Caco-2 (cell line): ENCODE data around the gene GALNTL6. TPM values are rescaled to one million over a fixed set of nuclear protein-coding genes. Genes with fewer than 3 reads are reported as not detected.
A peak's percentile ranks its signal among the peaks of the same experiment; 100 is the strongest.

Experiments used
- BruUV-seq: library from RNA; stranded (reverse); fragments of 400-500 nt; replicated peaks from 2 replicates; lab custom pipeline; 2021; lab: Mats Ljungman, UMichigan
- CTCF ChIA-PET: fragments of 300-600 bp; sonication (Branson Sonifier 250); formaldehyde crosslinking; loops from one replicate; lab custom pipeline; 2022; ENCODE audit warnings: antibody characterized with exemption; lab: Charles Lee
- POLR2A ChIA-PET: fragments of 300-600 bp; sonication (Branson Sonifier 250); formaldehyde crosslinking; loops from one replicate; lab custom pipeline; 2022; ENCODE audit warnings: antibody characterized with exemption; lab: Charles Lee
- DNase-seq, 2 experiments: peaks; one replicate each; pipeline versions ENCODE4 v3.0.0 to v3.0.0-alpha.2; 2020 to 2022
- H3K27me3 ChIP-seq: replicated peaks from 2 replicates; pipeline ENCODE4 v1.6.0; 2011; ENCODE audit warnings: low read length; ENCODE audit not compliant: control insufficient read depth, insufficient read depth
- H3K36me3 ChIP-seq: 2 replicates; pipeline ENCODE4 v1.5.1; 2011; ENCODE audit warnings: low read length; ENCODE audit not compliant: control insufficient read depth, insufficient read depth
- H3K4me1 ChIP-seq: fragments of 250-450 bp; sonication (Bioruptor Pico); 2 replicates; pipeline ENCODE4 v1.5.1; 2020; ENCODE audit warnings: mild to moderate bottlenecking
- H3K4me3 ChIP-seq: 2 replicates; pipeline ENCODE4 v1.5.1; 2011; ENCODE audit warnings: low read depth, mild to moderate bottlenecking, control low read depth, low read length
- H3K9me3 ChIP-seq: fragments of 250-450 bp; sonication (Bioruptor Pico); 2 replicates; pipeline ENCODE4 v1.5.1; 2020; ENCODE audit warnings: mild to moderate bottlenecking, moderate library complexity
- H3K27ac Mint-ChIP-seq: one replicate; pipeline ENCODE4 v1.8.0; 2022; ENCODE audit warnings: mixed read lengths; ENCODE audit not compliant: unreplicated experiment
- H3K27me3 Mint-ChIP-seq: one replicate; pipeline ENCODE4 v1.8.0; 2022; ENCODE audit warnings: mixed read lengths; ENCODE audit not compliant: insufficient read depth, unreplicated experiment
- H3K36me3 Mint-ChIP-seq: one replicate; pipeline ENCODE4 v1.8.0; 2022; ENCODE audit warnings: mild to moderate bottlenecking, mixed read lengths; ENCODE audit not compliant: insufficient read depth, unreplicated experiment
- H3K4me1 Mint-ChIP-seq: one replicate; pipeline ENCODE4 v1.8.0; 2022; ENCODE audit warnings: low read depth, mixed read lengths; ENCODE audit not compliant: unreplicated experiment
- H3K4me3 Mint-ChIP-seq: one replicate; pipeline ENCODE4 v1.8.0; 2022; ENCODE audit warnings: mild to moderate bottlenecking, moderate library complexity, mixed read lengths; ENCODE audit not compliant: unreplicated experiment
- H3K9me3 Mint-ChIP-seq: one replicate; pipeline ENCODE4 v1.8.0; 2022; ENCODE audit warnings: mixed read lengths; ENCODE audit not compliant: unreplicated experiment
- intact Hi-C: fragments of 100-400 bp; cut with micrococcal nuclease; formaldehyde crosslinking; loops from one replicate; pipeline ENCODE4 v1.10.0; 2022; ENCODE audit not compliant: unreplicated experiment
- total RNA-seq: library from RNA; stranded (reverse); gene quantifications from 2 replicates; pipeline ENCODE4 v1.2.3, GENCODE V29; 2022
- TF ChIP-seq, protein P1 (sequence below), 2 experiments: fragments of 200-600 bp in 1 of 2; IDR thresholded peaks; 1 replicate in 1 of 2; 2 replicates in 1 of 2; pipeline versions ENCODE4 v1.5.1 to v1.8.0; 2011 to 2022; ENCODE audit warnings: antibody characterized with exemption in 1 of 2, control low read depth in 1 of 2, inconsistent platforms in 1 of 2, low read depth in 1 of 2, low read length in 1 of 2, mild to moderate bottlenecking in 1 of 2, moderate library complexity in 1 of 2; ENCODE audit not compliant: insufficient read depth in 1 of 2, severe bottlenecking in 1 of 2, unreplicated experiment in 1 of 2

Gene GALNTL6
- total RNA-seq, 1 experiment from 2014 or later = not detected

DNA sequence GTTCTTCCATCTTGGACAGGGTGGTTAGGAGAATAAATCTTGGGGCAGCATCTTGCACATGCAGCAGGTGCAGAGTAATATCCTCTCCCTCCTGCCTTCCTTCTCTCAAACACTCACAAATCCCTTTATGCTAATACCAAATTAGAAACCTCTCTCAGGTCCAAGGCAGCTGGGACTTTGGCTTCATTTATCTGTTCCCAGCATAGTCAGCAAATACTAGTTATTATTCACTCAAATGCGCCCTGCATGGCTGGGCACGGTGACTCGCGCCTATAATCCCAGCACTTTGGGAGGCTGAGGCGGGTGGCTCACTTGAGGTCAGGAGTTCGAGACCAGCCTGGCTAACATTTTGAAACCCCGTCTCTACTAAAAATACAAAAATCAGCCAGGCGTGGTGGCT, 1199.4 kb downstream of the GALNTL6 start:
- no TSS peak for BruUV-seq
- H3K9me3 ChIP-seq = no peaks in the 10 kb centered on the region
- no peak for DNase-seq
- Mint-ChIP-seq H3K4me1 (no peaks in the 10 kb centered on the region), H3K27me3 (no peaks in the 10 kb centered on the region), H3K27ac (no peak overlapping the region), H3K4me3 (no peak overlapping the region), H3K9me3 (no peaks in the 10 kb centered on the region), H3K36me3 (no peaks in the 10 kb centered on the region)
- no peaks in the 10 kb centered on the region for H3K4me1 ChIP-seq
- H3K27me3 ChIP-seq = no peaks in the 10 kb centered on the region
- ChIA-PET CTCF (interaction anchor here (1.0 to 2.0 kb wide), 3 partner anchors 245 to 594 kb away, joined by 3 to 27 read pairs (median 25); no protein-coding TSS in a partner anchor), POLR2A (no interaction called here)
- intact Hi-C loops = loop anchor here (1.0 to 10.0 kb wide), 5 partner anchors 160 to 482 kb away; no protein-coding TSS in a partner anchor
- TF ChIP-seq, protein P1, sequence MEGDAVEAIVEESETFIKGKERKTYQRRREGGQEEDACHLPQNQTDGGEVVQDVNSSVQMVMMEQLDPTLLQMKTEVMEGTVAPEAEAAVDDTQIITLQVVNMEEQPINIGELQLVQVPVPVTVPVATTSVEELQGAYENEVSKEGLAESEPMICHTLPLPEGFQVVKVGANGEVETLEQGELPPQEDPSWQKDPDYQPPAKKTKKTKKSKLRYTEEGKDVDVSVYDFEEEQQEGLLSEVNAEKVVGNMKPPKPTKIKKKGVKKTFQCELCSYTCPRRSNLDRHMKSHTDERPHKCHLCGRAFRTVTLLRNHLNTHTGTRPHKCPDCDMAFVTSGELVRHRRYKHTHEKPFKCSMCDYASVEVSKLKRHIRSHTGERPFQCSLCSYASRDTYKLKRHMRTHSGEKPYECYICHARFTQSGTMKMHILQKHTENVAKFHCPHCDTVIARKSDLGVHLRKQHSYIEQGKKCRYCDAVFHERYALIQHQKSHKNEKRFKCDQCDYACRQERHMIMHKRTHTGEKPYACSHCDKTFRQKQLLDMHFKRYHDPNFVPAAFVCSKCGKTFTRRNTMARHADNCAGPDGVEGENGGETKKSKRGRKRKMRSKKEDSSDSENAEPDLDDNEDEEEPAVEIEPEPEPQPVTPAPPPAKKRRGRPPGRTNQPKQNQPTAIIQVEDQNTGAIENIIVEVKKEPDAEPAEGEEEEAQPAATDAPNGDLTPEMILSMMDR (IDR thresholded peaks at IDR 0.05; ENCODE audit: insufficient read depth in 1 of 2, low read depth in 1 of 2, low read length in 1 of 2, severe bottlenecking in 1 of 2, unreplicated experiment in 1 of 2) = no peak
- no peak overlapping the region for H3K4me3 ChIP-seq
- H3K36me3 ChIP-seq = no peaks in the 10 kb centered on the region

DNA sequence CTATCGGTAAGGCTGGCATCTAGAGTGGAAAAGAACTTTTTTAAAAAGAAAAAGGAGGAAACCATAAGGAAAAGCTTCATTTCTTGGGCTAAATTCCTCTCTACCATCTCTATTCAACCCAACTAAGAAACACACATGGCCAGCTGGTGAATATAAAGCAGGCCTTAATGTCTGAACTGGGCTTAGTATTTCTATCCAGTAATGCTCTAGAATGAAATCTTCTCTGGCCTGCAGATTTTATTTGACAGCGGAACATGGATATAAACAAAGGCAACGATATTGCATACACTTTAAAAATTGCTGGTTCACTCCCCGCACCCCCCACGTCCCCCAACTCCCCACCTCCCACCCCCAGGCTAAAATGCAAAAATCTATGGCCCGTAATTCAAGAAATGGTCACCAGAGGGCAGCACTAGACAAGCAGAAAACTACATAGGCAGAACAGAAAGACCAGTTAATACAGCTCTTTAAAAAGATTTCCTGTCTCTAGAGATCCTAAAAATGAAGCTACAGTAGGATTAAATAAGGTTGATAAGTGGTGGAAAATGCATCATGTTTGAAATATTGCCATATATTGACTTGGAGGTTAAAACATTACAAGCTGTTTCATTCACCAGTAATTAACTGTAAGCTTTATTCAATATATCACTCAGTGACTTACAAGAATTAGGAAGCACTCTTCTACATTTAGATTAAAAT, 1200.2 kb downstream of the GALNTL6 start:
- H3K4me1 Mint-ChIP-seq = no peaks in the 10 kb centered on the region
- H3K9me3 Mint-ChIP-seq = no peaks in the 10 kb centered on the region
- Histone ChIP-seq H3K36me3 (no peaks in the 10 kb centered on the region), H3K27me3 (no peaks in the 10 kb centered on the region), H3K4me3 (no peak overlapping the region), H3K4me1 (no peaks in the 10 kb centered on the region), H3K9me3 (no peaks in the 10 kb centered on the region)
- peak in 1 of 2 experiments; percentile 58 for DNase-seq
- H3K4me3 Mint-ChIP-seq = no peak overlapping the region
- ChIA-PET CTCF (interaction anchor here (0.6 to 2.0 kb wide), 9 partner anchors 155 to 1073 kb away, joined by 3 to 27 read pairs (median 4); partner anchors contain the start of gene GALNT7), POLR2A (interaction anchor here (1.0 kb wide), 1 partner anchor 288 kb away, joined by 11 read pairs; no protein-coding TSS in a partner anchor)
- no peak overlapping the region for H3K27ac Mint-ChIP-seq
- no TSS peak for BruUV-seq
- peaks cover 2% of the 10 kb centered on the region for H3K27me3 Mint-ChIP-seq
- TF ChIP-seq, protein P1 (IDR thresholded peaks at IDR 0.05; ENCODE audit: insufficient read depth in 1 of 2, low read depth in 1 of 2, low read length in 1 of 2, severe bottlenecking in 1 of 2, unreplicated experiment in 1 of 2) = peak; percentile 62 to 69
- intact Hi-C loops = loop anchor here (1.0 to 10.0 kb wide), 5 partner anchors 159 to 481 kb away; no protein-coding TSS in a partner anchor
- no peaks in the 10 kb centered on the region for H3K36me3 Mint-ChIP-seq

DNA sequence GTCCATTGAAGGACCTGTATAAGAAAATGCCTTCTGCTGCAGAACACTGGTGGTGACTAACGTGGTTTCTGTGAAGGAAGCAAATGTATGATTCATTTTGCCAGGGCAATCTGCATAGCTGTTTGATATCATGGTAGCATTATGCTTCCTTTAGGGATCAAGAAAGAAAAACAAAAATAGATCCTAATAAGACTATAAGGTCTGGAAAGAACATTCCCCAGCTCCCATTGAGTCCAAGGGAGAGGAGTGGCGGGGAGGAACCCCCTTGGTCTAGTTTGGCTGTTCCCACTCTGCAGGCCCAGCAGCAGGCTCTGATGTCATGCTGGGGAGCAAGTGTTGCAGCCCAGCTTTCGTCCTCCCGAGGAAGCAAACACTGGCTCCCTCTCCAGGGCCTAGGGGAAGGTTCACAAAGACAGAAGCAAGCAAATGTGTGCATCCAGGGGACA, 1200.9 kb downstream of the GALNTL6 start:
- no peaks in the 10 kb centered on the region for H3K36me3 ChIP-seq
- Mint-ChIP-seq H3K27me3 (peaks cover 9% of the 10 kb centered on the region), H3K4me3 (no peak overlapping the region), H3K36me3 (no peaks in the 10 kb centered on the region), H3K27ac (no peak overlapping the region), H3K4me1 (no peaks in the 10 kb centered on the region), H3K9me3 (no peaks in the 10 kb centered on the region)
- no peak for DNase-seq
- TF ChIP-seq, protein P1 (IDR thresholded peaks at IDR 0.05; ENCODE audit: insufficient read depth in 1 of 2, low read depth in 1 of 2, low read length in 1 of 2, severe bottlenecking in 1 of 2, unreplicated experiment in 1 of 2) = no peak
- no TSS peak for BruUV-seq
- H3K4me3 ChIP-seq = no peak overlapping the region
- H3K9me3 ChIP-seq = no peaks in the 10 kb centered on the region
- CTCF ChIA-PET = interaction anchor here (0.6 to 2.0 kb wide), 7 partner anchors 154 to 480 kb away, joined by 3 to 27 read pairs (median 7); partner anchors contain the start of gene GALNT7
- intact Hi-C loops = loop anchor here (5.0 to 10.0 kb wide), 3 partner anchors 158 to 481 kb away; no protein-coding TSS in a partner anchor
- POLR2A ChIA-PET = interaction anchor here (1.0 kb wide), 1 partner anchor 288 kb away, joined by 11 read pairs; no protein-coding TSS in a partner anchor
- H3K27me3 ChIP-seq = no peaks in the 10 kb centered on the region
- H3K4me1 ChIP-seq = no peaks in the 10 kb centered on the region
